ENCODE measurements around the gene CACNA2D2.

Gene CACNA2D2

GRCh38 chr3:50415816-50416215 lies 87.6 kb downstream of the CACNA2D2 start (continued):
- TF ChIP-seq ZBTB11 (tag by site-specific recombination; conservative IDR thresholded peaks at IDR 0.05; ENCODE audit: low read depth) (no peak), ZNF335 (tag by site-specific recombination; conservative IDR thresholded peaks at IDR 0.05) (no peak), ZBTB44 (tag by site-specific recombination; IDR thresholded peaks at IDR 0.05) (no peak), ZNF768 (tag by site-specific recombination; IDR thresholded peaks at IDR 0.05) (no peak), GLIS2 (tag by site-specific recombination; IDR thresholded peaks at IDR 0.05) (no peak), ZNF558 (tag by site-specific recombination; IDR thresholded peaks at IDR 0.05) (no peak), ZNF302 (tag by site-specific recombination; IDR thresholded peaks at IDR 0.05; ENCODE audit: low read depth) (no peak), ZNF629 (tag by site-specific recombination; IDR thresholded peaks at IDR 0.05) (no peak)

- no peaks in the 10 kb centered on the region for H3K9me3 ChIP-seq (ENCODE audit: control insufficient read depth, insufficient read depth, low read depth, low read length)
- ChIA-PET POLR2A (no interaction called here), CTCF (interaction anchor here (0.7 kb wide), 1 partner anchor 478 kb away, joined by 4 read pairs; no protein-coding TSS in a partner anchor)
- no peak for TF ChIP-seq ZNF626 (tag by site-specific recombination; IDR thresholded peaks at IDR 0.05)
- TF ChIP-seq ATF2 (tag by site-specific recombination; IDR thresholded peaks at IDR 0.05; ENCODE audit: low read depth), result no peak
- TF ChIP-seq ZNF169 (tag by site-specific recombination; IDR thresholded peaks at IDR 0.05), result no peak
- no peak for TF ChIP-seq ZBTB20 (tag by site-specific recombination; IDR thresholded peaks at IDR 0.05)
- TF ChIP-seq ZNF146 (tag by site-specific recombination; IDR thresholded peaks at IDR 0.05), result no peak
- no peak for TF ChIP-seq INSM2 (tag by site-specific recombination; IDR thresholded peaks at IDR 0.05)
- no peak for TF ChIP-seq ZNF23 (tag by site-specific recombination; IDR thresholded peaks at IDR 0.05; ENCODE audit: borderline replicate concordance)
- no peak for TF ChIP-seq ZFP37 (tag by site-specific recombination; IDR thresholded peaks at IDR 0.05)
- no peak for TF ChIP-seq ZSCAN18 (tag by site-specific recombination; IDR thresholded peaks at IDR 0.05)
- no peak for TF ChIP-seq ZNF645 (tag by site-specific recombination; IDR thresholded peaks at IDR 0.05)
- TF ChIP-seq ZNF133 (tag by site-specific recombination; IDR thresholded peaks at IDR 0.05), result no peak
- H3K4me1 ChIP-seq (ENCODE audit: control insufficient read depth, insufficient read depth, low read length), result no peaks in the 10 kb centered on the region
- no peak overlapping the region for H3K27ac ChIP-seq (ENCODE audit: extremely low read depth, low read depth, low read length)
- H3K36me3 ChIP-seq (ENCODE audit: control insufficient read depth in 2 of 2, insufficient read depth in 1 of 2, low read length in 2 of 2), result no peaks in the 10 kb centered on the region
- no peak overlapping the region for H3K4me3 ChIP-seq (ENCODE audit: low read depth, low read length)
These were observed 88.4 kb downstream of the CACNA2D2 start for GRCh38 chr3:50415061-50415460.

All from HEK293 (cell line).